H1 (cell line): Measurements from ENCODE around the gene KDM2A. TPM values are rescaled to one million over a fixed set of nuclear protein-coding genes. Genes with fewer than 3 reads are reported as not detected.

Experiments used
- ZNF274 ChIP-seq: IDR thresholded peaks from 2 replicates; pipeline ENCODE4 v1.7.0; 2012; ENCODE audit warnings: low read length, borderline replicate concordance; ENCODE audit errors: extremely low read depth
- polyA plus RNA-seq, 7 experiments: library from polyadenylated mRNA; depleted of rRNA in 3 of 7; stranded (reverse) in 5 of 7; unstranded in 2 of 7; fragments of >200 nt in 5 of 7; fragments of 200-250 nt in 2 of 7; gene quantifications; 1 replicate in 5 of 7; 2 replicates in 1 of 7; 4 replicates in 1 of 7; pipeline versions ENCODE4 v1.2.1 to v1.2.3, GENCODE V29; 2011 to 2013; ENCODE audit warnings: missing spikeins in 2 of 7, mixed read lengths in 2 of 7
- total RNA-seq: library from RNA; stranded (reverse); fragmentation: NEBNext Ultra II Directional; extraction: Animal tissue kit (Norgen Biotek cat#: 25700); gene quantifications from 2 replicates; pipeline ENCODE4 v1.2.1, GENCODE V29; 2021

Gene KDM2A
- total and polyA plus RNA-seq, 2 of the 8 experiments (the other 6 are each of a cell fraction or from before 2014, with no cell fraction given): 55.4 to 66.2 TPM

- TF ChIP-seq ZNF274: no peak
These were observed 159.3 kb downstream of the KDM2A start (continued) for GRCh38 chr11:67278135-67278938.
